HUES64 (cell line): ENCODE measurements around the gene GDI2.
"Not testable (repeated sequence)": the region's sequence is repeated elsewhere in the genome, so short reads cannot be mapped to it uniquely, and the experiment has no call there.

ENCODE experiments used
- H3K27ac ChIP-seq: 2 replicates; pipeline ENCODE4 v1.7.0; 2013; ENCODE audit warnings: low read depth, low read length, inconsistent platforms
- H3K27me3 ChIP-seq: 2 replicates; pipeline ENCODE4 v1.6.1; 2013; ENCODE audit warnings: mild to moderate bottlenecking, low read length; ENCODE audit not compliant: insufficient read depth
- H3K36me3 ChIP-seq: 2 replicates; pipeline ENCODE4 v1.6.1; 2013; ENCODE audit warnings: mild to moderate bottlenecking, low read length; ENCODE audit not compliant: insufficient read depth
- H3K4me1 ChIP-seq: 2 replicates; pipeline ENCODE4 v1.6.1; 2013; ENCODE audit warnings: mild to moderate bottlenecking, low read length, moderate library complexity; ENCODE audit not compliant: insufficient read depth
- H3K4me3 ChIP-seq: 2 replicates; pipeline ENCODE4 v1.5.1; 2013; ENCODE audit warnings: mild to moderate bottlenecking, low read length, moderate library complexity
- H3K9ac ChIP-seq: 2 replicates; pipeline ENCODE4 v1.6.1; 2013; ENCODE audit warnings: mild to moderate bottlenecking, low read depth, low read length
- H3K9me3 ChIP-seq: 2 replicates; pipeline ENCODE4 v1.6.1; 2013; ENCODE audit warnings: low read depth, low read length; ENCODE audit not compliant: insufficient read depth
- WGBS: fragments of 150-250, 120-280 bp; methylation state at CpG from one replicate; pipeline ENCODE4 v1.1.7; 2013; ENCODE audit warnings: missing lambda C conversion rate; 5-methylcytosine and 5-hydroxymethylcytosine counted together

Gene GDI2

DNA sequence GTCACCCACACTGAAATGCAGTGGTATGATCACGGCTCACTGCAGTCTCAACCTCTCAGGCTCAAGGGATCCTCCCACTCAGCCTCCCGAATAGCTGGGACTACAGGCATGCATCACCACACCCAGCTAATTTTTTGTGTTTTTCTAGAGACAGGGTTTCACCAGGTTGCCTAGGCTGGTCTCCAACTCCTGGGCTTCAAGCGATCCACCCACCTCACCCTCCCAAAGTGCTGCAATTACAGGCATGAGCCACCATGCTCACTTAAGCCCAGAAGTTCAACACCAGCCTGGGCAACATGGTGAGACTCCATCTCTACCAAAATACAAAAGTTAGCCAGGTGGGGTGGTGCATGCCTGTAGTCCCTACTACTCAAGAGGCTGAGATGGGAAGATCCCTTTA is 33.5 kb downstream of the GDI2 start:
- Histone ChIP-seq H3K9me3 (no peaks in the 10 kb centered on the region), H3K27me3 (no peaks in the 10 kb centered on the region), H3K4me3 (no peak overlapping the region), H3K27ac (no peak overlapping the region), H3K9ac (no peak overlapping the region), H3K36me3 (peaks cover 69% of the 10 kb centered on the region), H3K4me1 (peaks cover 4% of the 10 kb centered on the region; the same call in 1 of the 2 replicates)
- WGBS, result 90% methylated on average over 3 of the region's 3 CpGs

GRCh38 chr10:5777758-5778157 is 35.5 kb downstream of the GDI2 start:
- H3K4me3 ChIP-seq, H3K9me3 ChIP-seq, H3K27me3 ChIP-seq, H3K9ac ChIP-seq, H3K4me1 ChIP-seq, H3K27ac ChIP-seq: not testable (repeated sequence)
- 97% methylated on average over 3 of the region's 3 CpGs for WGBS
- peaks cover 69% of the 10 kb centered on the region for H3K36me3 ChIP-seq

- Histone ChIP-seq H3K27ac (no peak overlapping the region), H3K9ac (no peak overlapping the region), H3K4me3 (no peak overlapping the region), H3K36me3 (peaks cover 69% of the 10 kb centered on the region), H3K9me3 (no peaks in the 10 kb centered on the region), H3K27me3 (no peaks in the 10 kb centered on the region), H3K4me1 (peaks cover 4% of the 10 kb centered on the region; the same call in 1 of the 2 replicates)
- 95% methylated on average over 3 of the region's 3 CpGs for WGBS
These were observed 36.4 kb downstream of the GDI2 start for GRCh38 chr10:5776881-5777197.

GRCh38 chr10:5776136-5776880 is 36.9 kb downstream of the GDI2 start:
- Histone ChIP-seq H3K9ac (no peak overlapping the region), H3K27ac (no peak overlapping the region), H3K4me1 (peaks cover 4% of the 10 kb centered on the region; the same call in 1 of the 2 replicates), H3K27me3 (no peaks in the 10 kb centered on the region), H3K4me3 (no peak overlapping the region), H3K36me3 (peaks cover 71% of the 10 kb centered on the region), H3K9me3 (no peaks in the 10 kb centered on the region)
- WGBS, result 92% methylated on average over 7 of the region's 7 CpGs

GRCh38 chr10:5775685-5776084 is 37.5 kb downstream of the GDI2 start:
- H3K27me3 ChIP-seq, result no peaks in the 10 kb centered on the region
- no peak overlapping the region for H3K4me3 ChIP-seq
- H3K9me3 ChIP-seq, result no peaks in the 10 kb centered on the region
- no peak overlapping the region for H3K27ac ChIP-seq
- H3K36me3 ChIP-seq, result peaks cover 71% of the 10 kb centered on the region
- no peak overlapping the region for H3K9ac ChIP-seq
- peaks cover 4% of the 10 kb centered on the region; the same call in 1 of the 2 replicates for H3K4me1 ChIP-seq
- WGBS, result 95% methylated on average over 16 of the region's 16 CpGs

DNA sequence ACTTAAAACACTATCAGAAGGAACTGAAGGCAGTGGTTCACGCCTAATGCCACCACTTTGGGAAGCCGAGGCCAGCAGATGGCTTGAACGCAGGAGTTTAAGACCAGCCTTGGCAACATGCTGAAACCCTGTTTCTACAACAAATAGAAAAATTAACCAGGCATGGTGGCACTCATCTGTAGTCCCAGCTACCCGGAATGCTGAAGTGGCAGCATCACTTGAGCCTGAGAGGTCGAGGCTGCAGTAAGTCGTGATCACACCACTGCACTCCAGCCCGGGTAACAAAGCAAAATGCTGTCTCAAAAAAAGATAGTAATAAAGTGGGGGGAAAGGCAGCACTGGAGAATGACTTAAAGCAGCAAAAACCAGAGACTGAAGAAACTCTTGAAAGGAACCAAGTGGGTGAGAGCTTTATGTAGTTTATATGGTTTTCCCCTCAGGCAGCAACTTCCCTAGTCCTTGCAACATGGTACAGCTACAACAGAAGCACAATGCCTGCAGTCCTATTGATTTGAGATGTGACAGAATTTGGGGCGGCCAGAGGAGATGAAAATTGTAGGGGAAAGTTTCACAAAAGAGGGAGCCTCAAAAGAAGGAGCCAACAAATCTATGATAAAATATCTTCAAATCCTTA is 38.1 kb downstream of the GDI2 start:
- Histone ChIP-seq H3K36me3 (peaks cover 69% of the 10 kb centered on the region), H3K4me1 (peaks cover 4% of the 10 kb centered on the region; the same call in 1 of the 2 replicates), H3K4me3 (no peak overlapping the region), H3K27ac (no peak overlapping the region), H3K9me3 (no peaks in the 10 kb centered on the region), H3K9ac (no peak overlapping the region), H3K27me3 (no peaks in the 10 kb centered on the region)
- 95% methylated on average over 8 of the region's 8 CpGs for WGBS

DNA sequence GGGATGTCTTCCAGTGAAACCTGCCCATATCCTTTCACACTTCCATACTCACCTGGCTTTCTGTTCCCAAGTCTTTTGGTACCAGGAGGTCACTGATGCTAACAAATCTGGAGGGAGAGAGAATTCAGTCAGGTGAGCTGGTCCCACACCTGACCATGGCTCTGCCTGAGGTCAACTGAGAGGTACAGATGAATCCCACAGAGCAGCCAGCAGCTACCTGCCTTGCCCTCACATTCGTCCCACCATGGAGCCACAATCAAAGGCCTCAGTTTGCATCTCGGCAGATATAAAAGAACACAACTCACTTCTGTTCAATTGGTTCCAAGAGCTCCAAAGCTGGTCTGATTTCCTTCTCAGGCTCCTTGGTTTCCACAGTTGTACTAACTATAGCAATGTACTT is 47.0 kb downstream of the GDI2 start:
- no peaks in the 10 kb centered on the region for H3K4me1 ChIP-seq
- no peaks in the 10 kb centered on the region for H3K27me3 ChIP-seq
- H3K36me3 ChIP-seq, result peaks cover 94% of the 10 kb centered on the region
- no peak overlapping the region for H3K27ac ChIP-seq
- H3K9me3 ChIP-seq, result no peaks in the 10 kb centered on the region
- H3K9ac ChIP-seq, result no peak overlapping the region
- no peak overlapping the region for H3K4me3 ChIP-seq
- WGBS, result 90% methylated on average over 2 of the region's 2 CpGs

DNA sequence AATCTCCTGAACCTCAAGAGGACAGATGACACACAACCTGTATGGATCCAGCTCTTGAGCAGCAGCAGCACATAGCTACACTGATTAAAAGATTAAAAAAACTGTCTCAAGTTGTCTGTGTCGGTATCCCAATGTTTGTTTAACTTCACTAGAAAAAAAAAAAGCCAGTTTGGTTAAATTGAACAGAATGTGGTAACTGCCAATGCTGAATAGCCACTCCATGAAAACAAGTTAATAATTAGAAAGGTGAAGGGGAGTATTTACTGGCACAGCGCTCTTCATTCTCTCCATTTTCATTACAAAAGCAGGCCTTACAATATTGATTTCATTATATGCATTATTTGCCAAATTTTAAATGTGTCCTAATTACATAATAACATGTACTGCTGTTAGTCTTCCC is 47.6 kb downstream of the GDI2 start:
- Histone ChIP-seq H3K9ac (no peak overlapping the region), H3K4me1 (no peaks in the 10 kb centered on the region)
- 73% methylated on average over 1 of the region's 2 CpGs for WGBS

GRCh38 chr10:5764422-5765297 is 48.6 kb downstream of the GDI2 start:
- peaks cover 98% of the 10 kb centered on the region for H3K36me3 ChIP-seq

More for the DNA sequence above, 47.6 kb downstream of the GDI2 start:
- Histone ChIP-seq H3K36me3 (peaks cover 96% of the 10 kb centered on the region), H3K27ac (no peak overlapping the region), H3K27me3 (no peaks in the 10 kb centered on the region), H3K4me3 (no peak overlapping the region), H3K9me3 (no peaks in the 10 kb centered on the region)

DNA sequence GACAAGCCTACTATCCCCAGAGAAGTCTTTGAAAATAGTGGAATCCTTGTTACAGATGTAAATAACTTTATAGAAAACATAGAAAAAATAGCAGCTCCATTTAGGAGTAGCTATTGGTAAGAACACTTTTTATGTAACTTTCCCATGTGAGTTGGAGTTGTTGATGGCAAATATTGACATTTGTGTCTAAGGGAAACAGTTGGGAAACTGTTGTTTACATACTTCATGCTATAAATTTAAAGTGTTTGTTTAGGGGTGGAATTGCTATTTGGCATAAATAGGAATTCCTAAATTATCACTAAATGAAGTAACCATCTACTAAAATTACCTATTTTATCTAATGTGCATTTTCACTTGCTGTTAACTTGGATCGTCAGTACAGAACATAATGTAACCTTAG is 50.7 kb downstream of the GDI2 start:
- Histone ChIP-seq H3K27ac (no peak overlapping the region), H3K9ac (no peak overlapping the region), H3K4me3 (no peak overlapping the region), H3K36me3 (peaks cover 99% of the 10 kb centered on the region), H3K27me3 (no peaks in the 10 kb centered on the region), H3K9me3 (no peaks in the 10 kb centered on the region), H3K4me1 (no peaks in the 10 kb centered on the region)
- 55% methylated on average over 1 of the region's 1 CpG for WGBS

More at GRCh38 chr10:5764422-5765297, 48.6 kb downstream of the GDI2 start:
- Histone ChIP-seq H3K27ac (no peak overlapping the region), H3K9me3 (no peaks in the 10 kb centered on the region), H3K9ac (no peak overlapping the region), H3K27me3 (no peaks in the 10 kb centered on the region), H3K4me3 (no peak overlapping the region), H3K4me1 (no peaks in the 10 kb centered on the region)
- WGBS, result 89% methylated on average over 8 of the region's 10 CpGs

GRCh38 chr10:5761220-5761619 is 52.0 kb downstream of the GDI2 start:
- no peak overlapping the region for H3K9ac ChIP-seq
- H3K36me3 ChIP-seq, result peaks cover 99% of the 10 kb centered on the region
- H3K27me3 ChIP-seq, result no peaks in the 10 kb centered on the region
- H3K4me3 ChIP-seq, result no peak overlapping the region
- no peak overlapping the region for H3K27ac ChIP-seq
- 95% methylated on average over 2 of the region's 2 CpGs for WGBS
- H3K9me3 ChIP-seq, result no peaks in the 10 kb centered on the region
- H3K4me1 ChIP-seq, result no peaks in the 10 kb centered on the region
